CD8-positive, alpha-beta memory T cell (primary cell): Measurements from ENCODE around the gene MSMO1. TPM values are rescaled to one million over a fixed set of nuclear protein-coding genes. Genes with fewer than 3 reads are reported as not detected.
A peak's percentile ranks its signal among the peaks of the same experiment; 100 is the strongest.

Experiments used
- CTCF ChIA-PET: fragments of 350-600 bp; sonication (Branson Sonifier 250); formaldehyde crosslinking; loops from one replicate; lab custom pipeline; 2021; ENCODE audit warnings: antibody characterized with exemption; lab: Charles Lee
- POLR2A ChIA-PET: fragments of 350-600 bp; sonication (Branson Sonifier 250); formaldehyde crosslinking; loops from one replicate; lab custom pipeline; 2021; ENCODE audit warnings: antibody characterized with exemption; lab: Charles Lee
- DNase-seq, 5 donors: peaks; one replicate each; pipeline versions ENCODE4 v3.0.0 to v3.0.0-alpha.2; 2020 to 2022; ENCODE audit warnings: mixed read lengths in 1 of 5
- H3K27ac ChIP-seq: one replicate; pipeline ENCODE4 v1.7.0; 2013; ENCODE audit warnings: low read depth, mild to moderate bottlenecking, low read length, moderate library complexity
- H3K27me3 ChIP-seq: 2 replicates; pipeline ENCODE4 v1.7.0; 2013; ENCODE audit warnings: low read length, mild to moderate bottlenecking; ENCODE audit not compliant: insufficient read depth, poor library complexity, severe bottlenecking
- H3K36me3 ChIP-seq: 2 replicates; pipeline ENCODE4 v1.7.0; 2013; ENCODE audit warnings: mild to moderate bottlenecking, low read length, moderate library complexity; ENCODE audit not compliant: insufficient read depth
- H3K4me1 ChIP-seq: 2 replicates; pipeline ENCODE4 v1.7.0; 2013; ENCODE audit warnings: mild to moderate bottlenecking, low read length, moderate library complexity; ENCODE audit not compliant: insufficient read depth
- H3K4me3 ChIP-seq: 2 replicates; pipeline ENCODE4 v1.7.0; 2013; ENCODE audit warnings: mild to moderate bottlenecking, low read length
- H3K9me3 ChIP-seq: 2 replicates; pipeline ENCODE4 v1.7.0; 2013; ENCODE audit warnings: mild to moderate bottlenecking, low read length
- H3K27ac Mint-ChIP-seq, 8 donors: one replicate each; pipeline ENCODE4 v1.8.0; 2020 to 2021; ENCODE audit warnings: mixed read lengths in 8 of 8, mild to moderate bottlenecking in 6 of 8, inconsistent platforms in 3 of 8, moderate library complexity in 3 of 8
- H3K27me3 Mint-ChIP-seq, 2 donors: one replicate each; pipeline ENCODE4 v1.8.0; 2020 to 2021; ENCODE audit warnings: mixed read lengths in 2 of 2, mild to moderate bottlenecking in 1 of 2, moderate library complexity in 1 of 2
- H3K36me3 Mint-ChIP-seq, 3 donors: one replicate each; pipeline ENCODE4 v1.8.0; 2020 to 2021; ENCODE audit warnings: mixed read lengths in 3 of 3, inconsistent platforms in 1 of 3, mild to moderate bottlenecking in 1 of 3
- H3K4me1 Mint-ChIP-seq, 3 donors: one replicate each; pipeline ENCODE4 v1.8.0; 2020 to 2021; ENCODE audit warnings: mixed read lengths in 3 of 3, inconsistent platforms in 1 of 3, mild to moderate bottlenecking in 1 of 3
- H3K4me3 Mint-ChIP-seq, 7 donors: one replicate each; pipeline ENCODE4 v1.8.0; 2020 to 2021; ENCODE audit warnings: mixed read lengths in 7 of 7, mild to moderate bottlenecking in 6 of 7, moderate library complexity in 4 of 7, inconsistent platforms in 2 of 7
- H3K9me3 Mint-ChIP-seq, 5 donors: one replicate each; pipeline ENCODE4 v1.8.0; 2020 to 2022; ENCODE audit warnings: mixed read lengths in 5 of 5, mild to moderate bottlenecking in 3 of 5, moderate library complexity in 2 of 5, inconsistent platforms in 1 of 5
- polyA plus RNA-seq: library from polyadenylated mRNA; unstranded; fragments of 300-500 nt; fragmentation: Illumina TruSeq; gene quantifications from one replicate; pipeline ENCODE4 v1.2.3, GENCODE V29; 2021
- total RNA-seq, 2 experiments: library from RNA; stranded (reverse); gene quantifications; one replicate each; pipeline ENCODE4 v1.2.3, GENCODE V29; 2021

Gene MSMO1
- total and polyA plus RNA-seq, 3 experiments from 2014 or later: 22.4 to 29.1 (median 26.8) TPM

GRCh38 chr4:165326831-165327210, 648 bp upstream of the MSMO1 start:
- no peaks in the 10 kb centered on the region for H3K36me3 ChIP-seq
- peak overlapping the region; percentile 81 for H3K27ac ChIP-seq
- peak overlapping the region in 1 of 8 donors; percentile 89 for H3K27ac Mint-ChIP-seq
- peaks cover 16 to 23% (median 22%) of the 10 kb centered on the region in 3 donors for H3K4me1 Mint-ChIP-seq
- no peak overlapping the region for H3K4me3 Mint-ChIP-seq
- H3K4me1 ChIP-seq: peaks cover 25% of the 10 kb centered on the region
- ChIA-PET POLR2A (interaction anchor here (1.0 to 1.1 kb wide), 3 partner anchors 119 to 1832 kb away, joined by 4 to 13 read pairs (median 9); partner anchors contain the start of genes TMA16 and TMEM192), CTCF (interaction anchor here (0.8 to 5.1 kb wide), 2 partner anchors 196 to 213 kb away, joined by 4 to 16 read pairs; partner anchors contain the start of gene TMEM192)
- no peak for DNase-seq
- peaks cover 0 to 3% of the 10 kb centered on the region in 2 donors for H3K27me3 Mint-ChIP-seq
- no peaks in the 10 kb centered on the region for H3K27me3 ChIP-seq
- H3K9me3 Mint-ChIP-seq: peaks cover 0 to 1% (median 0%) of the 10 kb centered on the region in 5 donors
- no peaks in the 10 kb centered on the region for H3K9me3 ChIP-seq
- peaks cover 4 to 12% (median 6%) of the 10 kb centered on the region in 3 donors for H3K36me3 Mint-ChIP-seq
- peak overlapping the region; percentile 70 for H3K4me3 ChIP-seq

DNA sequence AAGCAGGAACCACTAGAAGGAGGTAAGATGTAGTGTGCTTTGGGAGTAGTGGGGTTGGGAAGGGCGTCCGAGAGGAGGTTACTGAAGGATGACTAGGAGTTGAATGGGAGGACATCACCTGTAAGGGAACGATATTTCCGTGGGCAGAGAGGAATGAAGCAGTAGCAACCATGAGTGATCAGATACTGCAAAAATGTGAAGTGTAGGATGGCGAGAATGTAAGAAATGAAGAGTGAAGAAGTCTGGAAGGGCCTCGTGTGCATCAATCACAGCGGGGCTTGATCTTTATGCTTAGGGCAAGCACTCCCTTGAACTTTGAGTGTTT, 594 bp downstream of the MSMO1 start:
- Mint-ChIP-seq H3K9me3 (peaks cover 0 to 1% (median 0%) of the 10 kb centered on the region in 5 donors), H3K27ac (no peak overlapping the region), H3K4me1 (peaks cover 27 to 33% (median 32%) of the 10 kb centered on the region in 3 donors), H3K36me3 (peaks cover 4 to 21% (median 8%) of the 10 kb centered on the region in 3 donors), H3K4me3 (no peak overlapping the region), H3K27me3 (peaks cover 0 to 3% of the 10 kb centered on the region in 2 donors)
- Histone ChIP-seq H3K4me3 (peak overlapping the region; percentile 87), H3K4me1 (peaks cover 25% of the 10 kb centered on the region), H3K27ac (peak overlapping the region; percentile 86), H3K9me3 (no peaks in the 10 kb centered on the region), H3K36me3 (no peaks in the 10 kb centered on the region), H3K27me3 (no peaks in the 10 kb centered on the region)
- DNase-seq: no peak
- ChIA-PET CTCF (interaction anchor here (1.7 to 5.1 kb wide), 2 partner anchors 196 to 214 kb away, joined by 4 to 16 read pairs; partner anchors contain the start of gene TMEM192), POLR2A (interaction anchor here (1.1 kb wide), 2 partner anchors 120 to 1834 kb away, joined by 4 to 9 read pairs; partner anchors contain the start of gene TMA16)

DNA sequence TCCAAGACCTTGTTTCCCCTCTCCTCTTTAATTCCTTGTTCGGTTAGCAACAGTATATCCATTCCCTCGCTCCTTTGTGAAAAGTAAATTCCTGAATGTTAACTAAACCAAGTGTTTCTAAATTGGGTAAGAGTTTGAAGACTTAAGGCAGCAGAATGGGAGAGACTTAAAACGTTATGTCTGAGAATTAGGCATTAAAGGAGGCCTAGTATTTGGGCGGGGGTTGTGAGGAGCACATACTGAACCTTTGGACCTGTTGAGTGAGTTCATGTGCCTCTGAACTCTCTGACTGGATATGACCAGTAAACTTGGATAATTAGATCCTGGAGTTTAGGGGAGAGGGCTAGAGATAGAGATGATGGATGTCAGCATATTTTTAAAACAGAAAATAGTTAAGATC, 1.2 kb downstream of the MSMO1 start:
- peaks cover 25% of the 10 kb centered on the region for H3K4me1 ChIP-seq
- Mint-ChIP-seq H3K27ac (no peak overlapping the region), H3K4me3 (no peak overlapping the region), H3K27me3 (peaks cover 0 to 3% of the 10 kb centered on the region in 2 donors), H3K4me1 (peaks cover 27 to 33% (median 32%) of the 10 kb centered on the region in 3 donors), H3K9me3 (peaks cover 0 to 1% (median 0%) of the 10 kb centered on the region in 5 donors), H3K36me3 (peaks cover 4 to 21% (median 5%) of the 10 kb centered on the region in 3 donors)
- POLR2A ChIA-PET: no interaction called here
- H3K36me3 ChIP-seq: no peaks in the 10 kb centered on the region
- DNase-seq: no peak
- CTCF ChIA-PET: interaction anchor here (1.7 kb wide), 1 partner anchor 197 kb away, joined by 4 read pairs; no protein-coding TSS in a partner anchor
- H3K4me3 ChIP-seq: peak overlapping the region; percentile 87
- peak overlapping the region; percentile 86 for H3K27ac ChIP-seq
- no peaks in the 10 kb centered on the region for H3K27me3 ChIP-seq
- H3K9me3 ChIP-seq: no peaks in the 10 kb centered on the region

DNA sequence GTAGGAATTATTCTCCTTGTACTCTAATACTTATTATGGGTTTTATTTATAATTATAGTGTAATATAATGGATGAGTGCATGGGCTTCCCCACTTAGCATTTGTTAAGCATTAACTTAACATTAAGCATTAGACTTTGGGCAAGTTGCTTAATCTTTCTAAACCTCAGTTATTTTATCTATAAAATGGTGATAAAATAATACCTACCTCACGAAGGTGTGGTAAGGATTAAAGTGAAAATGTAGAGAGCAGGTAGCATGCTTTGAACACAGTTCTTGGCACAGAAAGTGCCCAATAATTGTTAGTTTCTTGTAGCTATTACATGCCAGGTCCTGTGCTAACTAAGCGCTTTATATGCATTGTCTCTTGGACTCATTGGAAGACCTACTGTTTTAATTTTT, 2.6 kb downstream of the MSMO1 start:
- Mint-ChIP-seq H3K9me3 (peaks cover 0 to 1% (median 0%) of the 10 kb centered on the region in 5 donors), H3K27ac (no peak overlapping the region), H3K36me3 (peaks cover 4 to 31% (median 4%) of the 10 kb centered on the region in 3 donors), H3K27me3 (peaks cover 0 to 3% of the 10 kb centered on the region in 2 donors), H3K4me3 (peak overlapping the region in 1 of 7 donors; percentile 82), H3K4me1 (peaks cover 30 to 39% (median 33%) of the 10 kb centered on the region in 3 donors)
- H3K27ac ChIP-seq: peak overlapping the region; percentile 1
- ChIA-PET CTCF (no interaction called here), POLR2A (no interaction called here)
- no peak overlapping the region for H3K4me3 ChIP-seq
- H3K9me3 ChIP-seq: no peaks in the 10 kb centered on the region
- DNase-seq: no peak
- peaks cover 29% of the 10 kb centered on the region for H3K4me1 ChIP-seq
- H3K36me3 ChIP-seq: no peaks in the 10 kb centered on the region
- H3K27me3 ChIP-seq: no peaks in the 10 kb centered on the region

DNA sequence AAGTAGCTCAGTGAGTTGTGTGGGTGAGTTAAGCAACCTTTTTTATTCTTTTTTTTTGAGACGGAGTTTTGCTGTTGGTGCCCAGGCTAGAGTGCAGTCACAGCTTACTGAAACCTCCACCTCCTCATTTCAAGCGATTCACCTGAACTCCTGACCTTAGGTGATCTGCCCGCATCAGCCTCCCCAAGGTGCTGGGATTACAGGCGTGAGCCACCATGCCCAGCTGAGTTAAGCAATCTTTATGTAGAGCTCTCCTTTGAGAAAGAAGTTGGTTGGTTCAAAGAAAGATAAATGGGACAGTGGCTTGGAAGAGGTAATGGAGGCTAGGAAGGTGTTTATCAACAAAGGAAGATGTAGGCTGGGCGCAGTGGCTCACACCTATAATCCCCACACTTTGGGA, 3.2 kb downstream of the MSMO1 start:
- peaks cover 31 to 43% (median 32%) of the 10 kb centered on the region in 3 donors for H3K4me1 Mint-ChIP-seq
- no peak overlapping the region for H3K4me3 Mint-ChIP-seq
- peaks cover 0 to 1% (median 0%) of the 10 kb centered on the region in 5 donors for H3K9me3 Mint-ChIP-seq
- Histone ChIP-seq H3K4me3 (no peak overlapping the region), H3K9me3 (no peaks in the 10 kb centered on the region), H3K27me3 (no peaks in the 10 kb centered on the region), H3K4me1 (peaks cover 29% of the 10 kb centered on the region), H3K27ac (no peak overlapping the region), H3K36me3 (no peaks in the 10 kb centered on the region)
- no peak for DNase-seq
- POLR2A ChIA-PET: no interaction called here
- CTCF ChIA-PET: no interaction called here
- no peaks in the 10 kb centered on the region for H3K27me3 Mint-ChIP-seq
- H3K36me3 Mint-ChIP-seq: peaks cover 4 to 32% (median 4%) of the 10 kb centered on the region in 3 donors
- peak overlapping the region in 1 of 8 donors; percentile 15 for H3K27ac Mint-ChIP-seq

DNA sequence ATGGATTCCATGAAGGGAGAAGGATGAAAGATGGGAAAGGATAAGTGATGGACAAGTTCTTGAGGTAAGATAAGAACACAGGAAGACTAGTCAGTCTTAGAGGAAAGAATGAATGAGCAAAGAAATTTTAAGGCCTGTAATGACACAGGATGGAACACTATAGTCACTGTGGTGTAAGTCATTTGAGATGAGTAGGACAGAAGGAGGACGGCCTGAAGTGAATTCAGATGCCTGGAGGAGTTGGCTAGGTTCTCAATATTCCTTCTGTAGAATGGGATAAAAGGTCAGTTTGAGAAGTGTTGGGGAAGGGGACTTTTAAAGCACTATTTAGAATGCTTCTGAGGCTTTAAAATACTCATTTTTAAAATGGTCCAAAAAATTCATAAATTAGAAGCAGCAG, 3.9 kb downstream of the MSMO1 start:
- no peak for DNase-seq
- H3K4me3 Mint-ChIP-seq: peak overlapping the region in 3 of 7 donors; percentile 12 to 49 (median 14)
- H3K4me3 ChIP-seq: no peak overlapping the region
- CTCF ChIA-PET: no interaction called here
- H3K27ac ChIP-seq: no peak overlapping the region
- no peaks in the 10 kb centered on the region for H3K9me3 ChIP-seq
- peak overlapping the region in 3 of 8 donors; percentile 44 to 87 (median 45) for H3K27ac Mint-ChIP-seq
- H3K4me1 ChIP-seq: peaks cover 24% of the 10 kb centered on the region
- H3K36me3 ChIP-seq: no peaks in the 10 kb centered on the region
- H3K27me3 ChIP-seq: no peaks in the 10 kb centered on the region
- peaks cover 25 to 43% (median 32%) of the 10 kb centered on the region in 3 donors for H3K4me1 Mint-ChIP-seq
- H3K9me3 Mint-ChIP-seq: no peaks in the 10 kb centered on the region
- POLR2A ChIA-PET: no interaction called here
- H3K27me3 Mint-ChIP-seq: no peaks in the 10 kb centered on the region
- peaks cover 4 to 33% (median 4%) of the 10 kb centered on the region in 3 donors for H3K36me3 Mint-ChIP-seq

GRCh38 chr4:165331823-165332222, 4.4 kb downstream of the MSMO1 start:
- H3K36me3 ChIP-seq: peaks cover 3% of the 10 kb centered on the region

DNA sequence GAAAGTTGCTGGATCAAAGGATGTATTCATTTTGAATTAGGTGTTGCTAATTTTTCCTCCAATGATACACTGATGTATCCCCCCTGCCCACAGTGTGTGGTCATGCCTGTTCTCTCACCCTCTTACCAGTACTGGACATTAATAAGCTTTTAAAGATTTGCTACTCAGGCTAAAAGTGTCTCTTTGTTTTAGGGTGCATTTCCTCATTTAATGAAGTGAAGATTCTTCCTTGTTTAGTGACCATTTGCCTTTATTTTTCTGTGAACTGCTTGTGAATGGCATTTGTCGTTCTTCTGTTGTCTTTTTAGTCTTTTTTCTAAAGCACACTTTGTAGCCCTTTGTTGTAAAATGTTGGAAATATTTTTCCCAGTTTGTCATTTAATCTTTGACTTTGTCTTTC, 5.0 kb downstream of the MSMO1 start:
- Mint-ChIP-seq H3K36me3 (peaks cover 4 to 41% (median 4%) of the 10 kb centered on the region in 3 donors), H3K27me3 (no peaks in the 10 kb centered on the region), H3K9me3 (no peaks in the 10 kb centered on the region), H3K4me1 (peaks cover 25 to 46% (median 35%) of the 10 kb centered on the region in 3 donors), H3K27ac (peak overlapping the region in 2 of 8 donors; percentile 23 to 61), H3K4me3 (no peak overlapping the region)
- ChIA-PET CTCF (interaction anchor here (1.3 kb wide), 1 partner anchor 13 kb away, joined by 3 read pairs; no protein-coding TSS in a partner anchor), POLR2A (no interaction called here)
- H3K4me1 ChIP-seq: peaks cover 22% of the 10 kb centered on the region
- no peaks in the 10 kb centered on the region for H3K9me3 ChIP-seq
- no peak overlapping the region for H3K27ac ChIP-seq
- H3K4me3 ChIP-seq: no peak overlapping the region
- H3K27me3 ChIP-seq: no peaks in the 10 kb centered on the region
- DNase-seq: no peak
- peaks cover 10% of the 10 kb centered on the region for H3K36me3 ChIP-seq

More at GRCh38 chr4:165331823-165332222, 4.4 kb downstream of the MSMO1 start:
- H3K9me3 Mint-ChIP-seq: no peaks in the 10 kb centered on the region
- Histone ChIP-seq H3K4me3 (no peak overlapping the region), H3K27me3 (no peaks in the 10 kb centered on the region), H3K9me3 (no peaks in the 10 kb centered on the region), H3K27ac (no peak overlapping the region), H3K4me1 (peaks cover 22% of the 10 kb centered on the region)
- no peaks in the 10 kb centered on the region for H3K27me3 Mint-ChIP-seq
- H3K4me3 Mint-ChIP-seq: peak overlapping the region in 1 of 7 donors; percentile 5
- no peak for DNase-seq
- peaks cover 24 to 43% (median 32%) of the 10 kb centered on the region in 3 donors for H3K4me1 Mint-ChIP-seq
- ChIA-PET CTCF (no interaction called here), POLR2A (no interaction called here)
- peaks cover 4 to 36% (median 4%) of the 10 kb centered on the region in 3 donors for H3K36me3 Mint-ChIP-seq
- peak overlapping the region in 4 of 8 donors; percentile 2 to 44 (median 16) for H3K27ac Mint-ChIP-seq
